Thoracic aorta (tissue), 2 donors: Measurements from ENCODE around the gene MPC1L. TPM values are rescaled to one million over a fixed set of nuclear protein-coding genes. Genes with fewer than 3 reads are reported as not detected.

Source experiments
- ATAC-seq: fragments of 150-250 bp; one replicate; pipeline ENCODE4 v1.8.0; 2017; ENCODE audit warnings: low read depth; ENCODE audit not compliant: insufficient number of reproducible peaks, low FRiP score
- DNase-seq: peaks from one replicate; pipeline ENCODE4 v3.0.0-alpha.2; 2020; ENCODE audit warnings: low spot score
- H3K27ac ChIP-seq, 2 donors: fragments of 200-600 bp; sonication (generic); 1 replicate in 1 of 2; 2 replicates in 1 of 2; pipeline ENCODE4 v1.5.1; 2016; ENCODE audit warnings: mild to moderate bottlenecking in 2 of 2, moderate library complexity in 2 of 2
- H3K27me3 ChIP-seq: fragments of 200-600 bp; sonication (generic); replicated peaks from 2 replicates; pipeline ENCODE4 v1.6.0; 2016; ENCODE audit warnings: mild to moderate bottlenecking; ENCODE audit not compliant: insufficient read depth
- H3K36me3 ChIP-seq: fragments of 200-600 bp; sonication (generic); one replicate; pipeline ENCODE4 v1.5.1; 2016
- H3K4me1 ChIP-seq, 2 donors: fragments of 200-600 bp; sonication (generic); 1 replicate in 1 of 2; 2 replicates in 1 of 2; pipeline versions ENCODE4 v1.5.1 to v1.6.0; 2016; ENCODE audit warnings: low read depth in 2 of 2, mild to moderate bottlenecking in 1 of 2; ENCODE audit not compliant: control insufficient read depth in 1 of 2
- H3K4me3 ChIP-seq: fragments of 200-600 bp; sonication (generic); 2 replicates; pipeline ENCODE4 v1.5.1; 2016; ENCODE audit warnings: mild to moderate bottlenecking
- H3K9me3 ChIP-seq: fragments of 200-600 bp; sonication (generic); 2 replicates; pipeline ENCODE4 v1.5.1; 2016
- CTCF ChIP-seq: fragments of 200-600 bp; sonication (generic); IDR thresholded peaks from one replicate; pipeline ENCODE4 v1.5.1; 2019; ENCODE audit warnings: antibody characterized with exemption
- total RNA-seq, 2 donors: library from RNA; depleted of rRNA; stranded (reverse); fragments of >200 nt; gene quantifications; one replicate each; pipeline versions ENCODE4 v1.1.0 to v1.2.3, GENCODE V29; 2016

MPC1L gene
- total RNA-seq, 2 donors from 2014 or later, result not detected

GRCh38 chrX:40653535-40653934 lies 30.3 kb downstream of the MPC1L start:
- Histone ChIP-seq H3K27ac (peak overlapping the region in 1 of 2 donors; percentile 35), H3K27me3 (no peaks in the 10 kb centered on the region), H3K4me1 (peaks cover 0 to 3% of the 10 kb centered on the region in 2 donors), H3K9me3 (no peaks in the 10 kb centered on the region), H3K36me3 (no peaks in the 10 kb centered on the region), H3K4me3 (no peak overlapping the region)
- TF ChIP-seq CTCF, result no peak
- DNase-seq (no peak), ATAC-seq (no peak)

GRCh38 chrX:40660381-40660780 lies 37.2 kb downstream of the MPC1L start:
- no peak for TF ChIP-seq CTCF
- H3K9me3 ChIP-seq, result no peaks in the 10 kb centered on the region
- H3K27ac ChIP-seq, result no peak overlapping the region
- no peak for ATAC-seq
- peaks cover 5% of the 10 kb centered on the region for H3K36me3 ChIP-seq
- no peaks in the 10 kb centered on the region for H3K27me3 ChIP-seq
- no peak overlapping the region for H3K4me3 ChIP-seq
- no peaks in the 10 kb centered on the region for H3K4me1 ChIP-seq
- DNase-seq, result no peak

- H3K9me3 ChIP-seq, result no peaks in the 10 kb centered on the region
- DNase-seq (no peak), ATAC-seq (no peak)
- no peaks in the 10 kb centered on the region for H3K27me3 ChIP-seq
- peaks cover 5% of the 10 kb centered on the region for H3K36me3 ChIP-seq
- H3K27ac ChIP-seq, result no peak overlapping the region
- no peak overlapping the region for H3K4me3 ChIP-seq
- H3K4me1 ChIP-seq, result no peaks in the 10 kb centered on the region
- no peak for TF ChIP-seq CTCF
Measured at GRCh38 chrX:40661489-40661888, 38.3 kb downstream of the MPC1L start.

- ATAC-seq (no peak), DNase-seq (no peak)
- Histone ChIP-seq H3K4me3 (no peak overlapping the region), H3K9me3 (no peaks in the 10 kb centered on the region), H3K27me3 (no peaks in the 10 kb centered on the region), H3K27ac (no peak overlapping the region), H3K4me1 (no peaks in the 10 kb centered on the region), H3K36me3 (peaks cover 5% of the 10 kb centered on the region)
- TF ChIP-seq CTCF, result no peak
Measured at GRCh38 chrX:40663078-40663740, 40.0 kb downstream of the MPC1L start.

GRCh38 chrX:40663880-40664630 lies 40.8 kb downstream of the MPC1L start:
- H3K4me3 ChIP-seq, result no peak overlapping the region
- no peak overlapping the region for H3K27ac ChIP-seq
- H3K36me3 ChIP-seq, result peaks cover 5% of the 10 kb centered on the region
- no peak for ATAC-seq
- DNase-seq, result no peak
- no peaks in the 10 kb centered on the region for H3K4me1 ChIP-seq
- no peaks in the 10 kb centered on the region for H3K9me3 ChIP-seq
- H3K27me3 ChIP-seq, result no peaks in the 10 kb centered on the region
- no peak for TF ChIP-seq CTCF
